Colonic mucosa (tissue), 4 donors: Measurements from ENCODE around the gene C17orf50. TPM values are rescaled to one million over a fixed set of nuclear protein-coding genes. Genes with fewer than 3 reads are reported as not detected.

Experiments used
- DNase-seq: peaks from one replicate; pipeline ENCODE4 v3.0.0-alpha.2; 2020
- H3K27ac ChIP-seq: fragments of 200-600 bp; one replicate; pipeline ENCODE4 v1.8.0; 2021
- H3K27me3 ChIP-seq: fragments of 200-600 bp; one replicate; pipeline ENCODE4 v1.8.0; 2021
- H3K36me3 ChIP-seq: fragments of 200-600 bp; one replicate; pipeline ENCODE4 v1.8.0; 2021
- H3K4me1 ChIP-seq: fragments of 200-600 bp; one replicate; pipeline ENCODE4 v1.8.0; 2021; ENCODE audit warnings: mild to moderate bottlenecking
- H3K4me3 ChIP-seq: fragments of 200-600 bp; one replicate; pipeline ENCODE4 v1.8.0; 2021
- H3K9ac ChIP-seq, 2 donors: one replicate each; pipeline ENCODE4 v1.7.0; 2013; ENCODE audit warnings: control low read depth in 2 of 2, low read depth in 2 of 2, low read length in 2 of 2
- H3K9me3 ChIP-seq: fragments of 200-600 bp; one replicate; pipeline ENCODE4 v1.8.0; 2021
- intact Hi-C: fragments of 100-400 bp; cut with DNase I; formaldehyde crosslinking; loops from one replicate; pipeline ENCODE4 v1.14.1; 2022
- total RNA-seq, 2 donors: library from RNA; stranded (reverse); fragmentation: NEBNext Ultra II Directional in 1 of 2; extraction: Animal tissue kit (Norgen Biotek cat#: 25700) in 1 of 2; gene quantifications; one replicate each; pipeline ENCODE4 v1.2.1, GENCODE V29; 2021
- TF ChIP-seq, protein P1 (sequence below): fragments of 200-600 bp; IDR thresholded peaks from one replicate; pipeline ENCODE4 v1.8.0; 2022; ENCODE audit warnings: antibody characterized with exemption, mild to moderate bottlenecking
- donor health status: healthy.
- donor health status: DM: no; HTN: no; CAD: no.
- donor health status: DM: no; HTN: no; CAD: no.

C17orf50 gene
- total RNA-seq: not detected

GRCh38 chr17:35760587-35760986, at the start of gene C17orf50:
Gene C17orf50 (plus strand): TSS chr17:35760887. CDS start chr17:35760942, 55 bp downstream.
- no peak within 1 kb of the TSS for H3K4me3 ChIP-seq
- intact Hi-C loops: no loop called here
- no peaks in the 10 kb centered on the region for H3K27me3 ChIP-seq
- no peak within 1 kb of the TSS for H3K27ac ChIP-seq
- no peaks in the 10 kb centered on the region for H3K36me3 ChIP-seq
- peaks cover 6% of the 10 kb centered on the region for H3K4me1 ChIP-seq
- TF ChIP-seq, protein P1, sequence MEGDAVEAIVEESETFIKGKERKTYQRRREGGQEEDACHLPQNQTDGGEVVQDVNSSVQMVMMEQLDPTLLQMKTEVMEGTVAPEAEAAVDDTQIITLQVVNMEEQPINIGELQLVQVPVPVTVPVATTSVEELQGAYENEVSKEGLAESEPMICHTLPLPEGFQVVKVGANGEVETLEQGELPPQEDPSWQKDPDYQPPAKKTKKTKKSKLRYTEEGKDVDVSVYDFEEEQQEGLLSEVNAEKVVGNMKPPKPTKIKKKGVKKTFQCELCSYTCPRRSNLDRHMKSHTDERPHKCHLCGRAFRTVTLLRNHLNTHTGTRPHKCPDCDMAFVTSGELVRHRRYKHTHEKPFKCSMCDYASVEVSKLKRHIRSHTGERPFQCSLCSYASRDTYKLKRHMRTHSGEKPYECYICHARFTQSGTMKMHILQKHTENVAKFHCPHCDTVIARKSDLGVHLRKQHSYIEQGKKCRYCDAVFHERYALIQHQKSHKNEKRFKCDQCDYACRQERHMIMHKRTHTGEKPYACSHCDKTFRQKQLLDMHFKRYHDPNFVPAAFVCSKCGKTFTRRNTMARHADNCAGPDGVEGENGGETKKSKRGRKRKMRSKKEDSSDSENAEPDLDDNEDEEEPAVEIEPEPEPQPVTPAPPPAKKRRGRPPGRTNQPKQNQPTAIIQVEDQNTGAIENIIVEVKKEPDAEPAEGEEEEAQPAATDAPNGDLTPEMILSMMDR: no peak
- no peaks in the 10 kb centered on the region for H3K9me3 ChIP-seq
- DNase-seq: no peak
- no peak within 1 kb of the TSS for H3K9ac ChIP-seq

GRCh38 chr17:35710950-35711349, 49.7 kb upstream of the C17orf50 start:
- Histone ChIP-seq H3K36me3 (peaks cover 22% of the 10 kb centered on the region), H3K4me3 (no peak overlapping the region), H3K9me3 (no peaks in the 10 kb centered on the region), H3K27me3 (no peaks in the 10 kb centered on the region), H3K9ac (no peak overlapping the region), H3K4me1 (no peaks in the 10 kb centered on the region), H3K27ac (no peak overlapping the region)
- intact Hi-C loops: no loop called here
- no peak for DNase-seq
- TF ChIP-seq, protein P1: no peak

DNA sequence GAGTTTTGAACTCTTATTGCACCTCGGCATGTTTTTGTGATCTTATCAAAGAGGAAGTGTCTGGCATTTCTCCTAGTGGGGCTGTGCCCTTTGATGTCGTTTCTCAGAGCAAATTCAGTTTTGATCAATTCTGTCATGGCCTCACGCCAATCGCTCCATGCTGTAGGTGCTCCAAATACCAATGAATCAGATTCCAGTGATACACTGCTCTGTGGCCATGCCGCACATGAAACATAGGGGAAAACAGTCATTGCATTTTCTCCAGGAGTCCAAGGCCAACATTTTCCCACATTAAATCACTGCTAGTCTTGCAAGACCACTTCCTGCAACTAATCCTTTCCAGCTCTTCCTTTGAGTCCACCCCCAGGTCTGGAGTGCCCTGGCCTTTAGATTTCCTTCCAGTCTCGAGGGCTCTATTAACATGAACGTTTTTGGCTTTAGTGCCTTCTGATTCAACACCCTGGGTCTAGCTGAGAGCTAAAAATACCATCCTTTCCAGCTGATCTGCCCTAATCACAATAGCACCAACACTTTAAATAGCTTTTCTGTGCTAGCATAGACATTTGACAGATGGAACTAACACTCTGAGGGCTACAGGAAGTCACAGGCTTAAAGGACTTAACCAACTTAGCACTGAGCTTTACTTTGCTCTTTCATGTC, 47.5 kb upstream of the C17orf50 start:
- H3K27me3 ChIP-seq: no peaks in the 10 kb centered on the region
- TF ChIP-seq, protein P1: no peak
- H3K27ac ChIP-seq: no peak overlapping the region
- H3K4me1 ChIP-seq: no peaks in the 10 kb centered on the region
- no peaks in the 10 kb centered on the region for H3K9me3 ChIP-seq
- H3K4me3 ChIP-seq: no peak overlapping the region
- DNase-seq: no peak
- H3K36me3 ChIP-seq: peaks cover 32% of the 10 kb centered on the region
- no peak overlapping the region for H3K9ac ChIP-seq
- intact Hi-C loops: no loop called here

DNA sequence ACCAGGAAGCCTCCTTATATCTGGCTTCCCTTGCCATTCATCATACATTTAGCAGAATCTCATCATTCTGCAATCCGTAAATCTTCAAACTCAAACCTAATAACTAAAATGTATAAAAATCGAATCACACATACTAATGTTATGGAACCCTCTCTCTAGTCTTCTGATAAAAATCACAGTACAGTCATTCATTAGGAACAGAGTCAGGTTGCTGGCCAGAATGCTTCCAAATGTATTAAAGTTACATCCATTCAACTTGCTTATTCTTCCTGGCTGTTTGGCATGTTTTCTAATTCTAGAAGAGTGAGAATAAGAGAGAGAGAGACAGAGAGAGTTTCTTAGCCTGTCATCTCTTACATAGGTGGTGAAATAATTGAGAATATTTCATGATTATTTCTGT, 45.7 kb upstream of the C17orf50 start:
- Histone ChIP-seq H3K4me1 (no peaks in the 10 kb centered on the region), H3K9me3 (no peaks in the 10 kb centered on the region), H3K36me3 (peaks cover 28% of the 10 kb centered on the region), H3K4me3 (no peak overlapping the region), H3K9ac (no peak overlapping the region), H3K27ac (no peak overlapping the region), H3K27me3 (no peaks in the 10 kb centered on the region)
- TF ChIP-seq, protein P1: no peak
- DNase-seq: no peak
- intact Hi-C loops: no loop called here

GRCh38 chr17:35715416-35715815, 45.3 kb upstream of the C17orf50 start:
- no peaks in the 10 kb centered on the region for H3K4me1 ChIP-seq
- DNase-seq: no peak
- peaks cover 23% of the 10 kb centered on the region for H3K36me3 ChIP-seq
- no peak overlapping the region for H3K4me3 ChIP-seq
- H3K9me3 ChIP-seq: no peaks in the 10 kb centered on the region
- TF ChIP-seq, protein P1: no peak
- no peak overlapping the region for H3K9ac ChIP-seq
- H3K27ac ChIP-seq: no peak overlapping the region
- intact Hi-C loops: no loop called here
- no peaks in the 10 kb centered on the region for H3K27me3 ChIP-seq
